Dermis blood vessel endothelial cell (primary cell): ENCODE data around the gene RNF31. TPM values are rescaled to one million over a fixed set of nuclear protein-coding genes. Genes with fewer than 3 reads are reported as not detected.

Experiments used
- DNase-seq: peaks from one replicate; pipeline ENCODE4 v3.0.0; 2010
- total RNA-seq: library from RNA; depleted of rRNA; stranded (reverse); fragments of >200 nt; gene quantifications from 2 replicates; pipeline ENCODE4 v1.2.3, GENCODE V29; 2014

RNF31 gene
- total RNA-seq, 1 donor from 2014 or later: 54.1 TPM

DNA sequence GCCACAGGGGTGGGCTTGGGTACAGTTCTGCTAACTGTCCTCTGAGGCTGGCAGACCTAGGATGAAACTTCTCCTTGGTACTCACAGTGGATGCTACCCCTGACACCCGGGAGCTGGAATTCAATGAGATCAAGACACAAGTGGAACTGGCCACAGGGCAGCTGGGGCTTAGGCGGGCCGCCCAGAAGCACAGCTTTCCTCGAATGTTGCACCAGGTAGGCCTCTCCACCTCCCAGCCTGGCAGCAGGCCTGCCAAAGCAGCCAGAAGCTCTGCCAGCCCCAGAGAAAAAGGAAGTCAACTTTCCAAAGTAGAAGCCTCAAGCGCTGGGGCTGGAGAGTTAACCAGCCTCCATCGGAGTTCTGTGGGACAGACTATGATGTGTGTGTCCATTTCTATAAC, 30.1 kb upstream of the RNF31 start:
- DNase-seq: no peak

DNA sequence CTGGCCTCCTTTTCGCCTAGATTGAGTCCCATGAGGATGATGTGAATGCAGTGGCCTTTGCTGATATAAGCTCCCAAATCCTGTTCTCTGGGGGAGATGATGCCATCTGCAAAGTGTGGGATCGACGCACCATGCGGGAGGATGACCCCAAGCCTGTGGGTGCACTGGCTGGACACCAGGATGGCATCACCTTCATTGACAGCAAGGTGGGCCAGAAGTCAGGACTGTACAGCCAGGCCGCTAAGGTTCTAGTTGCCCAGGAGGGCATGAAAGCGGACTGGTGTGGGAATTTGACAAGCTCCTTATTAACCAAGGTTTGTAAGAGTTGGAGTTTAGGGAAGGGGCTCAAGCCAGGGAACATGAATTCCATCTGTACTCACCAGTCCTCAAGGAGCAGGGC, 27.6 kb upstream of the RNF31 start:
- no peak for DNase-seq

DNA sequence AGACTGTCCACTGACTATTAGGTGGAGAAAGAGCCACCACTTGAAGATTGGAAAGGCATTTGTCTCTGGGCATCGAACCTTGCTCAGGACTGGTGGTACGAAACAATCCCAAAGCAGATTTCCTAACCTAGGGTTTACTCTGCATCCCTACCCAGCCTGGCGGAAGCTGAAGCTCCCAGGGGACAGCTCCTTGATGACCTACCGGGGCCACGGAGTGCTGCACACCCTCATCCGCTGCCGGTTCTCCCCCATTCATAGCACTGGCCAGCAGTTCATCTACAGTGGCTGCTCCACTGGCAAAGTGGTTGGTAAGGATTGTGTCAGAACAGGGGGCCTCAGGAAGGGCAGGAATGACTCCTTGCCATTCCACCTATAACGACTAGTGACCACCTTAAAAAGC, 26.1 kb upstream of the RNF31 start:
- no peak for DNase-seq

DNA sequence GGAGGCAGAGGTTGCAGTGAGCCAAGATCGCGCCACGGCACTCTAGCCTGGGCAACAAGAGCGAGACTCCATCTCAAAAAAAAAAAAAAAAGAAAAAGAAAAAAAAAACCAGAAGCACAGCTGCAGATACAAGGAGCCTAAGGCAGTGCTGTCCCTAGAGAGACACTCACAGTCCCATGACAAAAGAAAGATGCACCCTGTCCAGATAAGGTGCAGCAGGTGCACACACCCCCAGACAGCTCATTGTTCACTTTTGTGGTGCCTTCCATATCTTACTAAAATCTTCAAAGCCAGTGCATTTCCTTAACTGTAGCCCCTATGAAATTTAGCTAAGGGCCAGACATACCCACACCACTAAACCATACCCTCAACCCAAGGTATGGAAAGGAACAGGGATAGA, 24.9 kb upstream of the RNF31 start:
- DNase-seq: no peak

DNA sequence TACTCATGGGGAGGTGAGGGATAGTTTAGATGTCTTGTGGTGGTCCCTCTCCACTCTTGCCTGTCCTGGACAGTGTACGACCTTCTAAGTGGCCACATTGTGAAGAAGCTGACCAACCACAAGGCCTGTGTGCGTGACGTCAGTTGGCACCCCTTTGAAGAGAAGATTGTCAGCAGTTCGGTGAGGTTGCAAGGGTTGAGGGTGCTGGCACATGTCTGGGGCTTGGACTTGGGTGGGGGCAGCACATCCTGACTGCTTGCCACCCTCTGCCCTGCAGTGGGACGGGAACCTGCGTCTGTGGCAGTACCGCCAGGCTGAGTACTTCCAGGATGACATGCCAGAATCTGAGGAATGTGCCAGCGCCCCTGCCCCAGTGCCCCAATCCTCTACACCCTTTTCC, 24.4 kb upstream of the RNF31 start:
- DNase-seq: no peak

DNA sequence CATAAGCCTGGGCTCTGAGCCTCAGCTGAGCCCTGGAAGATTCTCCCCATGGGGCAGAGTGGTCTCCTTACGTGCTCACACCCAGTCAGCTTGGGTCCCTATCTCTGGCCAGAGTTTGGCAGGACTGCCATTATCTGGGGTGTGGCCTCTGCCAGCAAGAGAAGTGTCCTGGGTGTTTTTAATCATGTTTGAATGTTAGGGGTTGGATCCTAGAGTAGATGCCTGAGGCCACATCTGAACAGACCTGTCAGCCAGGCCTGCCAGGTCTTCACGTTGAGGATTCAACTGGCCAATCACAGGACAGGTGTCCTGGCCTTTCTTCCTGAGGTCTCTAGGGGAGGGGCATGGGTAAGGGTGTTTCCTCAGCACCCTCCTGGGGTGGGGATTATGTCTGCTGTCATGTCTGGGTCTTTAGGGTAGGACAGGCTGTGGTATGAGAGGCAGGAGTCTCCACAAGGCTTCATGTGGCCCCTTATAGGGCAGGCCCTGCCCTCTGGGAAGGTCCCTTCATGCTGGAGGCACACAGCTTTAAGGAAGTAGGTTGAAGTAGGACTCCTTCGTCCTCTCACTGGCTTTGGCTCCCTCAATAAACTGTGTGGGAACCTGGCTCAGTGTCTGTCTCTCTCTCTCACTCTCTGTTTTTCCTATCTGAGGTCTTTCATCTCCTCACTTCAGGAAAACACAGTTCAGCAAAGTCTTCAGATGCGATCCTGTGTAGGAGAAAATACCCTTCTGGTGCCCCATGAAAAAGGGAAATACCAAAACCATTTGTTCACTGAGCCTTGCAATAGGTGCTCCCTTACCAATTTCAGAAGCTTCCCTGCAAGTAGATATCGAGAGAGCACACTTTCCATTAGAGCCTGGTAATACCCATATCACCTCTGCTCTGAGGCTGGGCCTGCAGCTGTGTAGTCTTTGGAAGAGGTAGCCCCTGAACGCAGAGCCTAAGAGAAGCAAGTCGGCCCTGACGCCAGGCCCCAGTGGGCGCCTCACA, 23.6 kb upstream of the RNF31 start:
- no peak for DNase-seq

DNA sequence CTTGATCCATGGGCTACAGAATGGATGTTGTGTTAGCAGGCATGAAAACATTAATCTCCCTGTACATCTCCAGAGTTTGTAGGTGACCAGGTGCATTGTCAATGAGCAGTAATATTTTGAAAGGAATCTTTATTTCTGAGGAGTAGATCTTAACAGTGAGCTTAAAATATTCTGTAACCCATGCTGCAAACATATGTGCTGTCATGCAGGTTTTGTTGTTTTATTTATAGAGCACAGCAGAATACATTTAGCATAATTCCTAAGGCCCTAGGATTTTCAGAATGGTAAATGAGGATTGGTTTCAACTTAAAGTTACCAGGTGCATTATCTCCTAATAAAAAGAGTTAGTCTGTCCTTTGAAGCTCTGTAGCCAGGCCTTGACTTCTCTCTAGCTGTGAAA, 20.4 kb upstream of the RNF31 start:
- no peak for DNase-seq

DNA sequence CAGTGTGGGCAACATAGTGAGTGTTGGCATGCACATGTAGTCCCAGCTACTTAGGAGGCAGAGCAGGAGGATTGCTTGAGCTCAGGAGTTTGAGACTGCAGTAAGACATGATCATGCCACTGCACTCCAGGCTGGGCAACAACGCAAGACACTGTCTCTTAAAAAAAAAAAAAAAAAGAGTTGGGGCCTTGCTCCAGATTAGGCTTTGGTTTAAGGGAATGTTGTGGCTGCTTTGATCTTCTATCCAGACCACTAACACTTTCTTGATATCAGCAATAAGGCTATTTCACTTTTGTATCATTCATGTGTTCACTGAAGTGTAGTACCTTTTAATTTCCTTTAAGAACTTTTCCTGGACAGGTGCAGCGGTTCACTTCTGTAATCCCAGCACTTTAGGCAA, 19.6 kb upstream of the RNF31 start:
- no peak for DNase-seq

DNA sequence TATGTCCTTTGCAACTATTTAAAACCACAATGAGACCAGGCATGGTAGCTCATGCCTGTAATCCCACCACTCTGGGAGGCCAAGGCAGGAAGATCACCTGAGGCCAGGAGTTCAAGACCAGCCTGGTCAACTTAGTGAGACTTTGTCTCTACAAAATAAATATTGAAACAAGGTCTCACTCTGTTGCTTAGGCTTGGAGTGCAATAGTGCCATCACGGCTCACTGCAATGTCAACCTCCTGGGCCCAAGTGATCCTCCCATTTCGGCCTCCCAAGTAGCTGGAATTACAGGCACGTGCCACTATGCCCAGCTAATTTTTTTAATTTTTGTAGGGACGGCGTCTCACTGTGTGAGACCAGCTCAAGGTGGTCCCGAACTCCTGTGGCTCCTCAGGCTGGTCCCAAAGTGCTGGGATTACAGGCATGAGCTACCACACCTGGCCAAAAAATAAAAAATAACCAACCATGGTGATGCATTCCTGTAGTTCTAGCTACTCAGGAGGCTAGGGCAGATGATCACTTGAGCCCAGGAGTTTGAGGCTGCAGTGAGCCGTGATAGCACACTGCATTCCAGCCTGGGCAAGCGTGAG, 17.8 kb upstream of the RNF31 start:
- DNase-seq: no peak

DNA sequence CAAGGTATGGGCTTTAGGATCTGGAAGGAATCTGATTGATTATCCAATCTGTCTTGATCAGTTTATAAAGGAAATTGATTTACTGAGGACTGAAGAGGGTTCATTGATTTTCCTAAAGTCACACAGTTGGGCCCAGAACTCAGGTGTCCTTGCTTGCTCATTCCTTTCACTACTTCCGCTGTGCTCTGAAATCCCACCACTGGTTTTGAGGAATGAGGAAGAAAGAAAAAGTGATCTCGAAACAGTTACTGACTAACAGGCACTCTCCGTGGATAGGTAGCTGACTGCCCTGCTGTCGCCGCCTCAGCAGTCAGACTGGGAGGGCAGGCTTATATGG, 16.9 kb upstream of the RNF31 start, which contains the start of gene FITM1:
TSS of gene FITM1 (plus strand) at position 280 of the 337 bp plus-strand sequence. CDS start 905 bp downstream, outside the sequence.
- DNase-seq: no peak

DNA sequence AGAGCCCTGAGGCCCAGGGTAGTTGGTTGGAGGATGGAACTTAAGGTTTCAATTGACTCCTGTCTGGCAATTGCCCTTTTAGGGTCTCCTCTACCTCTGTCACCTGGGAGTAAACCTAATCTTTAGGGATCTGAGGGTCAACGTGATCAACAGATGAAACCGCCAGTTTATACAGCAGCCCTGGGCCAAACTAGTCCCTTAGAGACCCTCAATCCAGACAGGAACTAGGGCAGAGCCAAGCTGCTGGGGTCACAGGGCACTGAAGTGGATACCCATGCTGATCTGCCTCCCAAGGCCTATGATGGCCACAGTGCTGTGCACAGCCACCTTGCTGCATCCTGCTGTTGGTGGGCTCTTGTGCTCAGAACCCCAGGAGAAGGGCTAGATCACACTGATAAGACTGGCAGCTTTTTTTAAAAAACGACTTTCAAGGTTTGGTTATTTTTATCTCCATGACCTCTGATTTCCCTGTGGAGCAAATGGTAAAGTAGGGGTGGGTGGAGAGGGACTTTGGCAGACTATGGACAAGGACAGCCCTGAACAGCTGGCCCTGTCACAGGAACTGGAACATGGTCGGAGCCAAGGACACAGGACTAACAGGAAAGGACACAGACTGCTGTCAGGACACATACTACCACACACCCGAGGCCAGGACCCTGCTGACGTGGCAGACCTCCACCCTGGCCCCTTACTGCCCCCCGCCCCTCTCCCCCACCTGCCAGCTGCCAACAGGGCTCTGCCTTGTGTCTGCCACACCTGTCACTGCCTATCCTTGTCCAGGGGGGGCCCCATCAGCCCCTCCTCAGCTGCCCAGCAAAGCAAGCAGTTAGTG, 16.4 kb upstream of the RNF31 start:
- no peak for DNase-seq

DNA sequence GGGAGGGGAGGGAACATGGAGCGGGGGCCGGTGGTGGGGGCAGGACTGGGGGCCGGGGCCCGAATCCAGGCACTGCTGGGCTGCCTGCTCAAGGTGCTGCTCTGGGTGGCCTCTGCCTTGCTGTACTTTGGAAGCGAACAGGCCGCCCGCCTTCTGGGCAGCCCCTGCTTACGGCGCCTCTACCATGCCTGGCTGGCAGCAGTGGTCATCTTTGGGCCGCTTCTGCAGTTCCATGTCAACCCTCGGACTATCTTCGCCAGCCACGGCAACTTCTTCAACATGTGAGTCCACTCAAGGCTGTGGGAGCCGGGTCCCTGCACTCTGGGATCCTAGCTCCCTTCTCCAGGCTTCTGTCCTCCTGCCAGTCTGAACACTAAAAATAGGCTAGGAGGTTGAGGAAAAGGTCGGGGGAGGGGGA, 15.7 kb upstream of the RNF31 start:
- DNase-seq: no peak

DNA sequence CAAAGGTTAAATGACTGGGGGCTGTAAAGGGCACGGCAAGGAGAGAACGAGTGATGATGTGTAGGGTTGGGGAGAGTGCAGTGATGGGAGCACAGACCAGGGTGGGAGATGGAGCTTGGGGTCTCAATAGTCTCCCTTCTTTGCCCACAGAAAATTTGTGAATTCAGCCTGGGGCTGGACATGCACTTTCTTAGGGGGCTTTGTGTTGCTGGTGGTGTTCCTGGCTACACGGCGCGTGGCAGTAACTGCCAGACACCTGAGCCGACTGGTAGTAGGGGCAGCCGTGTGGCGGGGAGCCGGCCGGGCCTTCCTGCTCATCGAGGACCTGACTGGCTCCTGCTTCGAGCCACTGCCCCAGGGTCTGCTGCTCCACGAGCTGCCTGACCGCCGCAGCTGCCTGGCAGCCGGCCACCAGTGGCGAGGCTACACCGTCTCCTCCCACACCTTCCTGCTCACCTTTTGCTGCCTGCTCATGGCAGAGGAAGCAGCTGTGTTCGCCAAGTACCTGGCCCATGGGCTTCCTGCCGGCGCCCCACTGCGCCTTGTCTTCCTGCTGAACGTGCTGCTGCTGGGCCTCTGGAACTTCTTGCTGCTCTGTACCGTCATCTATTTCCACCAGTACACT, 15.1 kb upstream of the RNF31 start:
- DNase-seq: no peak

DNA sequence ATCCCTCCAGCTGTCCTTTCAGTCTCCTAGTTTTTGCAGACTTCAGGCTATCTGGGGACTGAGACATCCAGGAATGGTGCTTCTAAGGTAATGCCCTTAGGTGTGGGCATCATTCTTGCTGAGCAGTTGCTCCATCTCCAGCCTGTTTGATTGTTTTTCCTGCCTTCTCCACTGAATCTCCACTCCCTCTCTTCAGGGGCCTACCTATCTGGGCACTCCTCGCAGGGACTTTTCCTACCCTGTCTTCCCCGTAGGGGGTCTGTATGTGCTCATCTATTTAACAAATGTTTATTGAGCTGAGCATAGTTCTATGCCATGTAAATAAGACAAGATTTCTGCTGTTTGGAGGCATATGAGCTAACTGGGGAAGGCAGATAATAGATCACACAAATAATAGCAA, 14.3 kb upstream of the RNF31 start:
- DNase-seq: no peak

DNA sequence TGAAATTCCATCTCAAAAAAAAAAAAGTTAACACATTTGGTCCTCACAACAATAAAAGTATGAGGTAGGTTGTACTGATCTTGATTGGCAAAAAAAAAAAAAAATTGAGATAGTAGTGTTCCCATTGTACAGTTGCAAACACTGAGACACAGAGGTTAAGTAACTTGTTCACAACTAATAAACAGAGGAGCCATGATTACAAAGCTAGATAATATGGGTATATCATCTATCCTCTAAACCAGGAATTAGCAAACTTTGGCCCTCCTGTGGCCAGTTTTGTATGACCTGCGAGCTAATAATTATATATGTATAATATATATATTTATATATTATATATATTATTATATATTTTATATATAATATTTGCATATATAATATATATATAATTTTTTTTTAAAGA, 13.6 kb upstream of the RNF31 start:
- DNase-seq: no peak

DNA sequence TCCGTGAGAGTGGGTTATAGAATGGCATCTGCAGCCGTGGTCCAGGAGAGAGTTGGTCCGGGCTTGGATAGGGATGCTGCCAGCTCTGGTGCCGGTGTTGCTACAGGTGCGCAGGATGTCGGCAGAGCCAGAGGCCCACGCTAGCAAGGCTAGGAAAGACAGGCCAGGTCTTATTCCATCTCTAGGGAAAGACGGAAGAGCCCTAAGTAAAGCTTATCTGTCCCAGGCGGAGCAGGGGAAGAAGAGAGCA, 11.8 kb upstream of the RNF31 start:
- no peak for DNase-seq

DNA sequence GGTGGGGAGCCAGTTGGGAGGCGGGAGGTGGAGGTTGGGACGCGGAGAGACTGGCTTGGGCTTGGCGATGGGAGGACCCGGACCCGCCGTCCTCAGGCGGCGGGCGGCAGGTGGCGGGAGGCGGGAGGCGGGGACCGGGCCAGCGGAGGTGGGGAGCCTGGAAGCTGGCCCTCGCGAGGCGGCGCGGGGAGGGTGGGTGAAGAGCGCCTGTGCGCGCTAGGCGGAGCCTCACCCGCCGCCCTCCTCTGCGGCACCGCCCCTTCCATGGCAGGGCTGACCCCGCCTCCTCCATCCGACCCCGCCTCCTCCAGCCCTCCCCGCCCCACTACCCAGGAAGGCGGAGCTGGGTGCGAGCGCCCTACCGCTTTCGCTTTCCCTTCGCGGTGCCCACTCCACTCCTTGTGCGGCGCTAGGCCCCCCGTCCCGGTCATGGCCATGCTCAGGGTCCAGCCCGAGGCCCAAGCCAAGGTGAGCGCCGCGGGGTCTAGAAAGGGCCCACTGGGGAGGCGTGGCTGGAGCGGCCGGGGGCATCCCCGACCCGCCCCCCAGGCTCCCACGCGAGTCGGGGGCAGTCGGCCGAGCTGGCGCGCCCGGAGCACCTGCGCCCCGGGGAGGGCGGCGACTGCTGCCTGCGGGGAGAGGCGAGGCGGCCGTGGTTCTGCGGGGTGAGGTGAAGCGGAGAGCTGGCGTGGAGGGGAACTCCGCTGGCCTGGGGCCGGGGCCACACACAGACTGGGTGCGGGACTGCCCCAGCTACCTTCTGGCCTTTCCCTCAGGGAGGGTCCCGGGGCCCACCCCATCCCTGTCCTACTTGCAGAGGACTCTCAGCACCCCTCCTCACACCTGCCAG, 11.2 kb upstream of the RNF31 start, which contains the start of gene PSME1:
TSS of gene PSME1 (plus strand) at position 361 of the 850 bp plus-strand sequence. CDS start at position 430, 69 bp downstream.
- DNase-seq: peak; percentile 92

DNA sequence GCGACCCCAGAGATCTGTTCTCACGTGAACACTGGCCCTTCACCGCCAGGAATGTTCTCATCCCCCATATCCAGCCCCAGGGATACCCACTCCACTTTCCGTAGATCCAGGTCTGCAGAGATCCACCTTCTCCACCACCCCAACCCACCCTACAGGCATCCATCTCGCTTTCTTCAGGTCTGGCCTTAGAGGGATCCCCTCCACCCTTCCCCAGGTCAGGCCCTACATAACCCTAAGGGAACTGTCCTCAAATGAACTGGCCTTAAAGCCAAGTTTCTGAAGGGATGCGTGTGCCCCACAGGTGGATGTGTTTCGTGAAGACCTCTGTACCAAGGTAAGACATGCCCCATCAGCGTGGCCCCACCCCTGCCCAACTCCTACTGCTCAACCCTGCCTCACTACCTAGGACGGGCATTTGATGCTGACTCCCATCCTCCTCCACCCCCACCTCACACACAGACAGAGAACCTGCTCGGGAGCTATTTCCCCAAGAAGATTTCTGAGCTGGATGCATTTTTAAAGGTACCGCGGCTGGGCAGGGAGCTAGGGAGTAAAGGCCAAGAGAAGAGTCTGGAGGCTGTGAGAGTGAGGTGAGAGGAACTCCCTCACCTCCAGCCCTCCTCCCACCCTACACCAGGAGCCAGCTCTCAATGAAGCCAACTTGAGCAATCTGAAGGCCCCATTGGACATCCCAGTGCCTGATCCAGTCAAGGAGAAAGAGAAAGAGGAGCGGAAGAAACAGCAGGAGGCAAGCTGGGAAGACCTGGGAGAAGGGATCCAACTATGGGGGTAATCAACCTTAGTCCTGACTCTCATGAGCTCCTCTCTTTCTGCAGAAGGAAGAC, 10.4 kb upstream of the RNF31 start:
- DNase-seq: no peak

DNA sequence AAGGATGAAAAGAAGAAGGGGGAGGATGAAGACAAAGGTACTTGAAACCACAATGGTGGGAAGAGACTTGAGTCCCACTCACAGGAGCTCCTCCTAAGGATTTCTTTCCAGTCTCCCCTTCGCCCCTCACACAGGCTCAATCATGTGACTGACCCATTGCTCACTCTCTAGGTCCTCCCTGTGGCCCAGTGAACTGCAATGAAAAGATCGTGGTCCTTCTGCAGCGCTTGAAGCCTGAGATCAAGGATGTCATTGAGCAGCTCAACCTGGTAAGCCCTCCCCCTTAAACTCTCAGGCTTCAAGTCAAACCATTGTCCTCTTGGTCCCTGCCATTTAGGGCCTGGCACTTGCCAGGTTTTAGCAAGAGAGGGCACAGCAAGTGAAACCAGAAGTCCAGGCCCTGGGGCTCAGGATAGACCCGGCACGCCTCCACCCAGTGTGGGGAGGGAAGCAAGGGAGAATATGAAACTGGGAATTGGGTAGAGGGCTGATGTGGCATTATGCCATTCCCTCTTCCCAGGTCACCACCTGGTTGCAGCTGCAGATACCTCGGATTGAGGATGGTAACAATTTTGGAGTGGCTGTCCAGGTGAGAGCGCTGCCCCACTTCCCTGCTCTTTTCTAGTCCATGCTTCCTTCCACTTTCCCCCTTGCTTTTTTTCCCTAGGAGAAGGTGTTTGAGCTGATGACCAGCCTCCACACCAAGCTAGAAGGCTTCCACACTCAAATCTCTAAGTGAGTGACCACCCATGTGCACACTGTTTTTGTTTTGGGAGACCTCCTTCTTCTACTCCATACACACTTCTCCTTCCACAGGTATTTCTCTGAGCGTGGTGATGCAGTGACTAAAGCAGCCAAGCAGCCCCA, 9.5 kb upstream of the RNF31 start:
- DNase-seq: no peak
